HG03565 (cell line): Measurements from ENCODE around the gene SCARB1.

Source experiments
- ATAC-seq: cut with Tn5 transposase; IDR thresholded peaks from one replicate; pipeline ENCODE4 v1.9.1; 2021; ENCODE audit warnings: mild to moderate bottlenecking, moderate library complexity; ENCODE audit not compliant: unreplicated experiment

SCARB1 gene

DNA sequence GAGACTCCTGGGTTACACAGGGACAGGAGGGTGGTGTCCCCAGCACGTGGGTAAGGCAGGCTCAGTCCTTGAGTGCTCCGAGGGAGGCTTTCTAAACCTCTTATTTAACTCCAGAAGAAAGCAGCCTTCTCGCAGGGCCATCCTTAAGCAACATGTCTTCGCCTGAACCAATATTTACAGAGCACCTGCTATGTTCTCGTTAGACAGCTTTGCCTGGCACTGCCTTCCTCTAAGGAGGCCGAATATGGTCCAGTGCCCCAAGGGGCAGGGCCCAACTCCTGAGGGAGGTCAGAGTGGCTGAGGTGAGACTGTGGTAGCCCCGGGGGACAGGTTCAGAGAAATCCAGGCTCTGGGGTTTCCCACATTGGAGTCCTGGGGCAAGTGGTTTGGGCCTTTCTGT lies 2.1 kb upstream of the SCARB1 start:
- no peak for ATAC-seq

DNA sequence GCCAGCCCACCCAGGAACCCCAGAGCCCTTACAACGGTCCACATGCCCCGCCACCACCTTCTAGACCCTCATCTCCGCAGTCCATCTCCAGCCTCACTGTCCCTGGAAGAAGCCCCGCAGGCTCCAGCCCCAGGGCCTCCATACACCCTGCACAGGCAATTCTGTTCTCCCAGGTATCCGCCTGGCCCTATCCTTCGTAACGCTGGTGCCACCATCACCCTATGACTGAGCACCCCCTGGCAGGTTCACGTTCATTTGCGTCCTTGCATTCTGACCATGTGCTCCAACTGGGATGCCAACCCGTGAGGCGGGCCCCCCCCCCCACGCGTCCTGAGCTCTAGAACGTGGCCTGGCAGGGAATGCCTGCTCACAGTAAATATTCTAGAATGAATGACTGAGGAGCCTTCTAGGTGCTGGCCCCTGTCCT lies 675 bp upstream of the SCARB1 start:
- no peak for ATAC-seq

DNA sequence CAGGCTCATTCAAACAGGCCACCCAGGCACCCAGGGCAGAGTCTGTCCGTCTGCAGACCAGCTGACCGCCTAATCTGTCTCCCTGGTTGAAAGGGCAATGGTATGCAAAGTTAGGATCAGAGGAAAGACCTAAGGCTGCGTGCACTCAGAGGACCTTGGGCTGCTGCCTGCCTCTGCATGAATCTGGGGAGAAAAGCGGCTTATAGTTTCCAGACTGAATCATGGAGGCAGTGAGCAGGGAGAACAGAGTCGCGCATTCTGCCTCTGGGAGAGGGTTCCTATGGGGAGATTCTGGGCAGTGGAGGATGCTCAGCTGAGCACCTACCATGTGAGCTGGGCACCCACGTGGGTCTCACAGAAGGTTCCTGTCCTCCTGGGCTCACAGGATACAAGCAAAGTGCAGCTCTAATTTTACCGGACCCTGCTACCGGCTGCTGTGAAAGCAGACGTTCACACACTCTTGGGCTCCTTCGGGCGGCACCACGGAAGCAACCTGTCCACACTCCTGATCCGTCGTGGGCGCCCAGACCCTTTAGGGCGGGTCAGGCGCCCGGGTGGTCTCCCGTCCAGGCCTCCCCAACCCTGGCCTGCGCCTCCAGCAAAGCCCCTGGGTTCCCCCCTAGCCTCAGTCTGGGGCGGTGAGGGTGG lies 772 bp downstream of the SCARB1 start:
- no peak for ATAC-seq

DNA sequence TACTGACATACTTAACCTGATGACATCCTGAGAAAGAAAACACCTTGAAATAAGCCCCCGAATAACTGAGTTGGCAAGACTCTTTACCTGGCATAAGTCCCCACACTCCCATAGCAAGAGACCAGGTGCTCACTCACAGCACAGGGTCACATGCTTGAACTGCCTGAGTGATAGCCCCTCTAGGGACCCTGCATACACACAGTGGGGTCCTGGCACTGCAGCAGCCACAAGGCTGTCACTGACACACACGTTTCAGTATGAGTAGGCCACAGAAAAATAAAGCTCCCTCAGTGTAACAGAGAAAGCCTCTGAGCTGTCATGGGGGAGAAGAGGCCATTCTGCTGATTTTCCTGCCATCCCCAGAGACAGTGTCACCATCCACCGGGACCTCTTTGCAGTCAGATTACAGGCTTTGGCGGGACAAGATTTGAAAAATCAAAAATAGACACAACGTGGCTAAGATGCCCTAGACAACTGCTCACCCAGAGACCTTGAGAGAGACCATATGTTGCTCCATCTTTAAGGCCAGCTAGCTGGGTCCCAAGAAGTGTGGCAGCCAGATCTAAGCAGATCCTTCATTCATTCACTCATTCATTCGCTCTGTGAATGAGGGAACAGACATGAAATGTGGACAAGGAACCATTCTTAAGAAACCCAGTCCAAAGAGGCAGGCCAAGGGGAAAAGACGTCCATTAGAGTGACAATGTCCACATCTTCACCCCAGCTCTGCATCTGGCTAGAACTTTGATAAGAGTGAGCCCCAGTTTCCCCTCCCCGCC lies 1.6 kb downstream of the SCARB1 start:
- ATAC-seq = no peak

DNA sequence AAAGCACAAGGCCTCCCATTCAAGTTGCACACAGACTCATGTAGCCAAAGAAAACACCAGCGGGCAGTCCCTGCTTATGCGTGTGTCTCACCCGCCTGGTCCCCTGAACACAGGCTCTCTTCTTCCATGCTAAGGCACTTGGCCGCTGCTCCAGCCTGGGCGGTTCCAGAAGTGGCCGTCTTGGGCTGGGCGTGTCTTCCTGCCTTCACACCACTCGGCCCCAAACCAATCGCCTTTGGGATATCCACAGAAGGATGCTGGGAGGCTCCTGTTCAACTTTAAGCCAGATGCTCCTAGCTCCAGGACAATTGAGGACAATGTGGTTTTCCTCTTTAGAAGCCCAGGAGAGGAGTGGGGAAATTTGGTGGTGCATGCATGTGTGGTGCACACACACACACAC lies 2.2 kb downstream of the SCARB1 start:
- no peak for ATAC-seq

DNA sequence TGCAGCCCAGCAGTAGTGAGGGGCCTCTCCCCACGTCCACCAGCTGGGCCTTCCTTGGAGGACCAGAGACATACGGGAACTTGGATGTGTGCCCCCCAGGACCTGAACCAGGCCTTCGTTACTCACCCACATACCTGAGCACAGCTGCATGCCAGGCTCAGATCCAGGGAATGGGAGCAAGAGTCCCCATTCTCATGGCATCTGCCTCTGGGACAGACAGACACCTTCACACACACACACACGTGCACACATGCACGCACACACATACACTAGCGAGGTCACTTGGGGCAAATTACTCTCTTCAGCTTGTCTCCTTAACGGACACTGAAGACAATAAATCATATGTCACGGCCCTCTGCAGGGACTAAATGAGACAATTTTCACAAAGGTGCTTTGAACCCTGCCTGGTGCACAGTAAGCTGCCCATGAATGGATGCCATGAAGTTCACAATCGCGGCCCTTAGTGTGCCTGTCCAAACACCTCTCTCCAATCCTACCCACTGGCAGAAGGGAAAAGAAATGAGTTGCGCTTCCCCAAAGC lies 5.7 kb downstream of the SCARB1 start:
- ATAC-seq = no peak

DNA sequence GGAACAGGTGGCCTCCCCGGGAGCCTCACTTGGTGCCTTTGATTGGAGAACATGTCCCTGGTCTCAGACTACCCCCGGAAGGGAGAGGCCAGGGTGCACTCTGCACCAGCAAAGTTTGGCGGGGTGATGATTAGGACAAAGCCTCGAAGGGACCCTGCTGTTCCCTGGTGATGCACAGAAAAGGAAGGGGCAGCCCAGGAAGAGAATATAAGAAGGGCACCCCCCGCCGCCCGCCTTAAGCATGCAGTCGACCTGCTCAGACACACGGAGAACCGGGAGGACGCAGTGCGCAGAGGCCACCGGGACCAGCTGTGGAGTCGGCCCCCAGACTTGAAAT lies 6.9 kb downstream of the SCARB1 start:
- ATAC-seq = no peak

DNA sequence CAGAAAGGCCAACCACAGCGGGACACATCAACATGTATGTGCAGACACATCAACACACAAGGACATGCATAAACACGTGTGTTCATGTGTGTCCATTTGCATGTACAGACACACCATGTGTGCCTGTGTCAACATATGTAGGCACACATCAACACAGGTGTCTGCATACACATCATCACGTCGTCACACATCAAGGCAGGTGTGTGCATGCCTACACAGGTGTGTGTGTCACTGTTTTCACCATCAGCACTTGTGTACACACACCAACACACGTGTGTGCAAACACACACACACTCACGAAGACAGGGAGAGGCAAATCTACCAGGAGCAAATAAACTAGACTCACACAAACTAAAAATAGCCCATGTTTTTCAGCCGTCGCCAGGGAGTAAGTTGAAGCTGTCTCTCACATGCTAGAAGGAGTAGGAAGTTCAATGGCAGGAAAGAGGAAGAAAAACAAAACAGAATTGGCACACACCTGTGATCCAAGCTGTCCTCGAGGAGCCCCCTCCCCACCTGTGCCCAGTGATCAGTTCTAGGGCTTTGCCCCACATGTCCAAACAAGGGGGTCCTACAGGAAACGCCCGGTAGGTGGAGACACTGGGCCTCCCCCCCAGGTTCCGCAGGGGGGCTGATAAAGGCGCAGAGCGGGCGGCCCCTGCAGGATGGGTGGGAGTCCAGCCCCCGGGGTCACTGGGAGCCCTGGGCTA lies 7.4 kb downstream of the SCARB1 start:
- ATAC-seq = no peak

DNA sequence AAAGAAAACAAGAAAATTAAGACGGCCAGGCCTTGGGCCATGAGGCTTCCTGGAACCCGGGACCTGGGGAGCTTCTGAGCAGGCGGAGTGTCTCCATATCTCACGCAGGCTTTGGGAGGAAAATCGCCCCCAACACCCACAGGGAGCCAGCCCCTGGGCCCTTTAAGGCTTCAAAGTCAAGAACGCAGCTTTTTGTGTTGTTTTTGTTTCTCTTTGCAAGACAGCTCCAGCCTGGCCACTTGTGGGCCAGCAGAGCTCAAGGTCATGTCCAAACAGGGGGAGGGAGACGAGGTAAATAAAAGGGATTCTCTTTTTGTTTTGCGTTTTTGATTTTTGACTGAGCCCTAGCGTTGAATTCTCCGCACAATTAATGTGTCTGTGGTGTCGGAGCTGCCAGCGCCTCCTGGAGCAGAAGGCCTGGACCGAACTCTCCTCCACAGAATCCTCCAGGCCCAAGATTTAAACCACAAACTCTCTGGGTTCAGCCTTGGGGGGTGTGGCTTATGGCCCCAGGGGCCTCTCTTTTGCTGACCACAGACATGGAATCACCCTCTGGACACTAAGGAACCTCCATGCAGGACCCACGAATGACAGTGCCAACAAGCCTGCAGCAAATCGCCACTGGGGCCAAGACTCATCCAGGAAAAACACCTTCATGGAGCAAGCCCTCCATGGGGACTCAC lies 8.2 kb downstream of the SCARB1 start:
- no peak for ATAC-seq

DNA sequence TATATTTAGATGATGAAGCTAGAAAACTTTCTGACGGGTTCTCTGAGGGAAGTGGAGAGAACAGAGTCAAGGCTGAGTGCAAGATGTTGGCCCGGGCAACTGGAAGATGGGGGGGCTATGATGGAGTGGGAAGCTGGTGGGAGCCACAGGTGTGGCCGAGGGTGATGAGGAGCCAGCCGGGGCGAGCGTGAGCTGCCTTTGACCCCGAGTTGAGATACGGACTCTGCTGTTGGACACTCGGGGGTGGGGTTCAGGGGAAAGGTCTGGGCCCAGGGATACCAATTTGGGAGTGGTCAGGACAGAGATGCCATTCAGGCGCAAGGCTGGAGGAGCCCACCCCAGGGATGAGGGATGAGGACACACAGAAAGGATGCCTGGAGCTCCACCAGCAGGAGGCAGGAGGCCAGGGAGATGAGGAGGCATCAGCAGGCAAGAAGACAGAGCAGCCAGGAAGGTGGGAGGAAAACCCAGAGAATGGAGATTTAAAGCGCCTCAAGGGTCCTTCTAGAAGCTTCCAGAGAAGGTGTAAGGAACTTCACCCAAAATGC lies 9.0 kb downstream of the SCARB1 start:
- ATAC-seq = no peak

DNA sequence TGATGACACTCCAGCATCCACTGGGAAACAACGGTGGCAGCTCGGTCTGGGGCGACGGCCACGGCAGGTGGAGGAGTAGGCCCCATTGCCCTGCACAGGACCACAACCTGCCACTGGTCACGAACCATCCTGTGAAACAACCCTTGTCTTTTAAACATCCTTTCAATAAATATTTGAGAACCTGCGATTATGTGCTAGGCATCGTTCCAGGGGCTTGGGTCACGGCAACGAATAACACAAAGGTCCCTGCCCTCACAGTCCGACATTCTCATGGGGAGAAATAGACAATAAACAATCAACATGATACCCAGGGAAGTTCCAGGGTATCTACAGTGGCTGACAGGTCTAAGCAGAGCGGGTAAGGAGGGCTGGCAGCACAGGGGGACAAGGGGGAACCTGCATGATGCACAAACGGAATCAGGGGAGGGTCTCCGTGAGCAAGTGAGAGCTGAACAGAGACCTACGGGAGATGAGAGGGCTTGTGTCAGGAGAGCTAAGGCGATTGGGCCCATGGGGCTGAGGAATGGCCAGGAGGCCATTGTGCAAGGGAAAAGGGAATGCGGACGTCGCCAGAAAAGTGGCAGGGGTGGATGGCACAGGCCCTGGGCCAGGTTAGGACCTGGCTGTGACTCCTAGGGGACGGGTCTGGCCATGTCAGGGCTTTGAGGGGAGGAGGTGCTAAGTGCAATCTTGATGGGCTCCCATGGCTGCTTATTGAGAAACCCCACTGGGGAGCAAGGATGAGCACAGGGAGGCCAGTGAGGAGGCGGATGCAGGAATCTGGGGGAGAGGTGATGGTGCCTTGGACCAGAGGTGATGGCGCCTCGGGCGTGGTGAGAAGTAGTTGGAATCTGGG lies 9.7 kb downstream of the SCARB1 start:
- no peak for ATAC-seq

DNA sequence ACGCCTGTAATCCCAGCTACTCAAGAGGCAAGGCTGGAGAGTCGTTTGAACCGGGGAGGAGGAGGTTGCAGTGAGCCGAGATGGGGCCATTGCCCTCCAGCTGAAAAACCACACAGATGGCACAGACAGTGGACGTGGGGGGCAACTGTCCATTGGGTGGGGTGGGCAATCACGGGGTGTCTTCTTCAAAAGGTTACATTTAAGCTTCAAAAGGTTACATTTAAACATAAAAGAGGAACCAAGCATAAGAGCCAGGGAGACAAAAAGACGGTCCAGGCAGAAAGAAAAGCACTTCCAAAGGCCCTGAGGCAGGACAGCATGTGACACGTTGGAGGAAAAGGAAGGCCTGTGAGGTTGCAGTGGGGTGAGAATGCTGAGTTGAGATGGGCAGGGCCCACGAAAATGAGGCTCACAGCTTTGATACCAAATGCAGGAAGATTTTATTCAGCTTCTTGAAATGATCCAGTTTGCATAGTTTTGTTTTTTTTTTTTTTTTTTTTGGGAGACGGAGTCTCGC lies 10.7 kb downstream of the SCARB1 start:
- ATAC-seq = no peak

DNA sequence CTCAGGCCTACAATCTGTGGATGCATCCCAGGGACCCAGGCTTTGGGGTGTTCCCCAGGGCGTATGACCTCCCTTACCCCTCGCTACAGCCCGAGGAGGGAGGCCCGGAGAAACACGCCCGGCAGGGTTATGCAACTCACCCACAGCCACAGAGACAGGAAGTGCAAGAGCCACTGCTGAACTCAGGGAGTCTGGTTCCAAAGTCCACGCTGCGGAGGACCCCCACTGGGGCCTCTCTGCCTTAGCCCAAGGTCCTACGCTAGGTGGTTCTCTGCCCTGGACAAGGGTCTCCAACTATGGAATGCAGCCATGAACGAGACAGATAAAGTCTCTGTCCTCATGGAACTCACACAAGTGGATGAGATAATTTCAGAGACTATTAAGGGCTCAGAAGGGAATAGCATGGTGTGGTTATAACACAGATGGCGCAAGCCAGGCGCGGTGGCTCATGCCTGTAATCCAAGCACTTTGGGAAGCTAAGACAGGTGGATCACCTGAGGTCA lies 11.3 kb downstream of the SCARB1 start:
- no peak for ATAC-seq

DNA sequence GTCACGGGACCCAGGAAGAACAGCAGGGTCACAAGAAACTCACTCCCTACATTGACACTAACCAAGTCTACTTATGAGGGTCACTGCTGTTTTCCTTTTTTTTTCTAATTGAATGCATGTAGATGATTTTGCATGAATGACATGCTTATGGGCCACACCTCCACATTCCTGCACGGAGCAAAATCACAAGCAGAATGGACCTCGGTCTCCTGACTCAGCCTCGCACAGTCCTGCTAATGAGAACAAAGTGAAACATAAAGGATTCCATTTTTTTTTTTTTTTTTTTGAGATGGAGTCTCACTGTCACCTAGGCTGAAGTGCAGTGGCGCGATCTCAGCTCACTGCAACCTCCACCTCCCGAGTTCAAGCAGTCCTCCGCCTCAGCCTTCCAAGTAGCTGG lies 12.3 kb downstream of the SCARB1 start:
- ATAC-seq = no peak

DNA sequence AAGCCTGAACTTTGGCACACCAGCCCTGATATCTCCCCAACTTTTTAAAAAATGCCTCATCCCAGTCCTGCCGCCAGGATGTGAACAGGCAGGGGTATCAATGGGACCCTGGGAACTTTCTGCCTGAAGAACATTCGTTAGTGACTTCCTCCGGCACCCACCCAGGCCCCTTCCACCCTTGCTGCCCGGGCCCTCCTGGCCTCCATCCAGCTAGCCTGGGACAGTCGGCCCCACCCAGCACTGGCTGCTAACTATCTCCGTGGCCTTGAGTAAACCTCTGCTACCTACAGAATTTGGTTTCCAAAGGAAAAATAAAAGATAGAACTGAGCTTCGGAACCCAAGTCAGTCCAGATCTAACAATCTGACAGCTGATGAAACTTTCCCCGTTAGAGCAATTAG lies 14.3 kb downstream of the SCARB1 start:
- ATAC-seq = no peak

DNA sequence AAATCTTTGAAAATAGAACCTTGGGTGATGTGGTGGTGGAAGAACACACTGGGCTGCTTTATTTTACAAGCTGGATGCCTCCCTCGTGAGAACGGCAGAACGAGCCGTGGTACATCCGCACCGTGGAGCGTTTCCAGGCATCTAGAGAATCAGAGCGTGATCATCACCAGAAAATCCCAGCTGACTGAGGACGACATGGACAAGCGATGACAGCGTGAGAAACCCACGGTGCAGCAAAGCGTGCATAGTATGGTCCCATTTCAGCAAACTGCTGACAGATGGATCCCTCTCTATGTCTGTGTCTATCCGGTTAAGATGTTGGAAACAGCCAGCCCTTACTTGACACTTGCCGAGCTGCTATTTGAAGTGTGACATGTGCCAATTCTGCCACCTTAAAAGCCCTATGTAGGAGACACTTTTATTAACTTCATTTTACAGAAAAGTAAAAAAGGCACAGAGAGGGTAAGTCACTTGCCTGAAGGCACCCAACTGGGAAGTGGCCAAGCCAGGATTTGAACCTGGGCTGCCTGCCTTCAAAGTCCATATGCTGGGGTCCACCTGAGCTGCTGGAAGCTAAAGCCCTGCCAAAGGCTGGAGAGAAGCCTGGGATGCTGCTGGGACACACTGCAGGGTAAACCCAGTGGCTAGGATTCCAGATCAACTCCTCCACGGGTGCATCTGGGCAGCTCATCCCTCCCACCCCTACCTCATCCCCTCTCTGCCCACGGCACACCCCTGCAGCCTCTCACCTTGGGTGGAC lies 14.9 kb downstream of the SCARB1 start:
- ATAC-seq = no peak

DNA sequence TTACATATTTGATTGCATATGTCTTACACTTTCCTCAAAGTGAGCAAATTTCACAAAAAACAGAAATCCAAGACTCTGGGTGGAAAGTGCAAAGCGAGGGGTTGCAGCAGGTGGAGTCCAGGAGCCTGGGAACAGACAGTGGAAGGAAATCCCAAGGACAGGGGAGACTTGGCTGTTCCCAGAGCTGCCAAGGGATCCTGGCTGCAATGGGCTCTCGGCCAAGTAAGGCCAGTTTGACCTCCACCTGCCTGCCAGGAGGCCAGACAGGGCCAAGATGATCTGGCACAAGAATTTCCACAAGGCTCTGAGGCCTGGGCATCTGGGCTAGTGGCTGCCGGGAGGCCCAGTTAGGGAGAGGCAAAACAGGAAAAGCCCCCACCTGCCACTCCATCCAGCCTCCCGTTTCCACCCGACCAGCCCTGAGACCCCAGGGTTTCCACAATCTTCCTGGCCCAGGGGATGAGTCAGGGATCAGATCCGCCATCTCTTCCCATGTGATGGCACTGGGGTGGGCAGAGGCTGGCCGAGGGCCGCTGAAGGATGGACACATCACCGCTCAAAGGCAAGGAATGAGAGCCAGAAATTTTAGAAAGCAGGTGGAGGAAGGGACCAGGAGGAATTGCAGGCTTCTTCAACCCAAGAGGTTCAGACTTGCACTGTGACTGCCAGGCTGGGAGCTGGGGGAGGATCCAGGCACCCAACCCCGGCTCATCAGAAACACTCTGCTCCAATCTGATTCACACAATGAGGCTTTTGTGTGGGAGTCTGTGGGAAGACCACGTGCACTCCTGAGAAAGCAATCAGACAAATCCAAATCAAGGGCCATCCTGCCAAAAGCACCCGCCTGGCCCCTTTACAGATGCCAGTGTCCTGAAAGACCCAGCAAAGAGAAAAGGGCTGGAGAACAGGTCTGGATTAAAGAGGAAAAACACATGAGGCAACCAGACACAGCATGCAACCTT lies 16.3 kb downstream of the SCARB1 start:
- no peak for ATAC-seq
